ENCODE results near the gene FFAR3.
"Not testable (repeated sequence)": the region's sequence is repeated elsewhere in the genome, so short reads cannot be mapped to it uniquely, and the experiment has no call there.

DNA sequence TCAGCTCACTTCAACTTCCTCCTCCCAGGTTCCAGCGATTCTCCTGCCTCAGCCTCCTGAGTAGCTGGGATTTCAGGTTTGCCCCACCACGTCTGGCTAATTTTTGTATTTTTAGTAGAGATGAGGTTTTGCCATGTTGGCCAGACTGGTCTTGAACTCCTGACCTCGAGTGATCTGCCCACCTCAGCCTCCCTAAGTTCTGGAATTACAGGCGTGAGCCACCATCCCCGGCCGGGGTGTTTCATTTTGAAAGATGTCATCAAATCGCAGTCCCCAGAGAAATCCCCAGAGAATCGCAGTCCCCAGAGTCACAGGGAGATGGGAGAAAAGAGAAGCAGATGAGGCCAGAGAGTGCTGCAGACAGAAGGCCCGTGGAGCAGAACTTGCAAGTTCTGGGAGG, 43.2 kb downstream of the FFAR3 start:
- TF ChIP-seq, protein P1, sequence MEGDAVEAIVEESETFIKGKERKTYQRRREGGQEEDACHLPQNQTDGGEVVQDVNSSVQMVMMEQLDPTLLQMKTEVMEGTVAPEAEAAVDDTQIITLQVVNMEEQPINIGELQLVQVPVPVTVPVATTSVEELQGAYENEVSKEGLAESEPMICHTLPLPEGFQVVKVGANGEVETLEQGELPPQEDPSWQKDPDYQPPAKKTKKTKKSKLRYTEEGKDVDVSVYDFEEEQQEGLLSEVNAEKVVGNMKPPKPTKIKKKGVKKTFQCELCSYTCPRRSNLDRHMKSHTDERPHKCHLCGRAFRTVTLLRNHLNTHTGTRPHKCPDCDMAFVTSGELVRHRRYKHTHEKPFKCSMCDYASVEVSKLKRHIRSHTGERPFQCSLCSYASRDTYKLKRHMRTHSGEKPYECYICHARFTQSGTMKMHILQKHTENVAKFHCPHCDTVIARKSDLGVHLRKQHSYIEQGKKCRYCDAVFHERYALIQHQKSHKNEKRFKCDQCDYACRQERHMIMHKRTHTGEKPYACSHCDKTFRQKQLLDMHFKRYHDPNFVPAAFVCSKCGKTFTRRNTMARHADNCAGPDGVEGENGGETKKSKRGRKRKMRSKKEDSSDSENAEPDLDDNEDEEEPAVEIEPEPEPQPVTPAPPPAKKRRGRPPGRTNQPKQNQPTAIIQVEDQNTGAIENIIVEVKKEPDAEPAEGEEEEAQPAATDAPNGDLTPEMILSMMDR (IDR thresholded peaks at IDR 0.05): not testable (repeated sequence)
- TF ChIP-seq POLR2A (IDR thresholded peaks at IDR 0.05): not testable (repeated sequence)
